ENCODE data around the gene BID.
"Not testable (repeated sequence)": the region's sequence is repeated elsewhere in the genome, so short reads cannot be mapped to it uniquely, and the experiment has no call there.

Gene BID

DNA sequence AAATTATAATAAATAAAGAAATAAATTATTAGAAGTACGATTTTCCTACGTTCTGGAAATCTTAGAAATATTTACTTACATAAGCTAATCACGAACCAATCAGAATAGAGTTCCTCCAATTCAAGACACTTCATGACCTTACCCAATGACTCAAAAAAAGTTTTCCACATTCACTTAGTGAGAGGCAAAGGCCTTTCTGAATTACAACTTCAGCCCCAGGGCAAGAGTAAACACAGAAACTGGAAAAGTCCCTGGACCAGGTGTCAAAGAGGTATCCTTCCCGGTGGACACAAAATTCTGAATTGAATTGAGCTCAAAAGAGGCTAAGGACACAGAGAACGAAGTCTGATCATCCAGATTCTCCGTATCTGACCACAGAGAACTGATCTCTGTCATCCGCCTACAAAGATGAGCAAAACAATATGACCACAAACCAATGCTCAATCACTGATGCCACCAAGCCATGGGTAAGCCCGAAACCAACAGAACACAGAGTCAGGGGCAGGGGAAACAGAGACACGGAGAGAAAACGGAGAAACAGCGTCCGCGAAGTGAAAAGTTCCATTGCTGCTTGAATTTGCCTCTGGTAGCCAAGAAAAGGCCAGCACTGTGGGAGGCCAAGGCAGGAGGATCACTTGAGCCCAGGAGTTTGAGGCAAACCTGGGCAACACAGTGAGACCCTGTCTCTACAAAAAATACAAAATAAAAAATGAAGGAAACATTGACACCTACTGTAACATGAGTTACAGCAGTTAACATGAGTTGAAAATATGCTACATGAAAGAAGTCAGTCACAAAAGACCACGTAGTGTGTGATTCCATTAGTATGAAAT, 6.8 kb downstream of the BID start:
- no peak for DNase-seq

DNA sequence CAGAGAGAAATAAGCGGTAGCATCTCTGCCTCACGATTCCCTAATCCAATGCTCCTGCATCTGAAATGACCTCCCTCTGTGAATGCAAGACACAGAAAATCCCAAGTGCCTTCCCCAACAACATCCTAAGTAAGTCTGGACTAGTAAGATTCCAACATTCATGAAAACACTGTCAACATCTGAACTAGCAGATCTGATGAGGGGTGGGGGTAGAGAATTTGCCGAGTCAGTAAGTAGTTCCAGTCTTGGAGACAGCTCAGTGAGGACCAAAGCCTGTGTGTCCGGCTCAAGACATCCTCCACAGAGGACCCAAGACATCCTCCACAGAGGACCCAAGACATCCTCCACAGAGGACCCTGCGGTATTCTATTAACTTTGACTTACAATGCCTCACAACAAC, 9.4 kb downstream of the BID start:
- DNase-seq: not testable (repeated sequence)

DNA sequence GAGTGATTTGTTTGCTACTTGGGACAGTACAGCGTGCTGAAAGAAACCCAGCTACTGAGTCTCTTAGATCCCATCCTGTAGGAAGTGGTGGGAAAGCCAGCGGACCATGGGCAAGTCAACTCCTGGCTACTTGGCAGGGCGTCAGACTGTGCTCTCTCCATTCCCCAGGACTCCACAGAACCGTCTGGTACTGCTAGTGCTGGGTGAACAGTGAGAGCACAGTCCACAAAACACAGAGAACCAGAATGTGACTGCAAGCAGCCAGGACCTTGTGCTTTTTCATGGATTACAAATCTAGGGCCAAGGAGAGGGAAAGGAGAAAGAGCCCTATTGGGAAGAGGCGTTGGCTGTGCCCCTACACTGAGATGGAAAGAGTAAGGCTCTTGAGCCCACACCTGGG, 10.2 kb downstream of the BID start:
- DNase-seq: no peak

DNA sequence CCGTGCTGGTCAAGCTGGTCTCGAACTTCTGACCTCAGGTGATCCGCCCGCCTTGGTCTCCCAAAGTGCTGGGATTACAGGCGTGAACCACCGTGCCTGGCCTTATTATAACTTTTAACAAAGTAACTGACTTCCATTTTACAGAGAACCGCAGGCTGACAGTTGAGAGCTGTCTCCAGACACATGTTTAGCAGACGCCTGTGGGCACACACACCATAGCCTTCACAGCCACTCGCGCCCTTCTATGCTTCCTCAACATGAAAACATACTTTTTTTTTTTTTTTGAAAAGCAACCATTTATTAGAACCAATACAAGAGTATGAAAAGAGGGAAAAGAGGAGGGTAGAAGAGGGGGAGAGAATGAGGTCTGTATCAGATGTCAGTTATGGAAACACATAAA, 10.8 kb downstream of the BID start:
- not testable (repeated sequence) for DNase-seq

DNA sequence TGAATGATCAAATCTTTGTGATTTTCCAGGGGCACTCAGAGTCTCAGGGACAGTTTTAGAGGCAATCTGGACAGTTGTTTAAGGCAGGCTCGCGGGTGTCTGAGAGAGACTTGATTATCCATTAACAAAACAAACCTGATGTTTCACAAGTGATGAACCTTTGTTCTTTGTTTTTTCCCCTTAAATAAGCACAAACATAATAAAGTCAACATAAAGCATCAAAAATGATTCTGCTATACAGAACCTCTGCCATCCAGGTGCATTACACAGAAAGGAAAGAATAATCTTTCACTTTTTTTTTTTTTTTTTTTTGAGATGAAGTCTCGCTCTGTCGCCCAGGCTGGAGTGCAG, 13.2 kb downstream of the BID start:
- DNase-seq: no peak

DNA sequence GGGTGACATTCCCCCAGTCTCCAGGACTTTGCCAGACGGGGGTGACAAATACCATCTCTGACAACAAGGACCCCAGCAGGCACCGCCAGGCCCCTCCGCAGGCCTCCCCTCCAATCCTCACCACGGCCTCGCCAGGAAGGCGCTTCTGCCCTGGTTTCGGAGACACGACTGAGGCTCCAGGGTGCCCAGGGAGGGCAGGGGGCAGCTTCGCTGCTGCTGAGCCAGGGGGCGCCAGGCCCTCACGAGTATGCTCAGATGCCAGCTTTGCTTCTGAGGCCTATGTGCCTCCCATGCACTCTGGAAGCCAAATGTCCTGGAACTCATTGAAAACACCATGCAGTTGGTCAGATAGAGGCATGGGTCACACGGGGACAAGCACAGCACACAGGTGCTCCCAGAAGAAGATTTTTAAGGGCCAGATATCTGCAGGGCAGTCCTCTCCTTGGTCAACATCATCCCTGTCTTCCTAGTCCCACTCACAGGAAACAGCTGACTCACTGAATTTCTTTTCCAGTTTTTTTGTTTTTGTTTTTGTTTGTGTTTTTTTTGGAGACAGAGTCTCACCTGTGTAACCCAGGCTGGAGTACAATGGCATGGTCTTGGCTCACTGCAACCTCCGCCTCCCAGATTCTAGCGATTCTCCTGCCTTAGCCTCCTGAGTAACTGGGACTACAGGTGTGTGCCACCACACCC, 19.9 kb downstream of the BID start:
- no peak for DNase-seq

DNA sequence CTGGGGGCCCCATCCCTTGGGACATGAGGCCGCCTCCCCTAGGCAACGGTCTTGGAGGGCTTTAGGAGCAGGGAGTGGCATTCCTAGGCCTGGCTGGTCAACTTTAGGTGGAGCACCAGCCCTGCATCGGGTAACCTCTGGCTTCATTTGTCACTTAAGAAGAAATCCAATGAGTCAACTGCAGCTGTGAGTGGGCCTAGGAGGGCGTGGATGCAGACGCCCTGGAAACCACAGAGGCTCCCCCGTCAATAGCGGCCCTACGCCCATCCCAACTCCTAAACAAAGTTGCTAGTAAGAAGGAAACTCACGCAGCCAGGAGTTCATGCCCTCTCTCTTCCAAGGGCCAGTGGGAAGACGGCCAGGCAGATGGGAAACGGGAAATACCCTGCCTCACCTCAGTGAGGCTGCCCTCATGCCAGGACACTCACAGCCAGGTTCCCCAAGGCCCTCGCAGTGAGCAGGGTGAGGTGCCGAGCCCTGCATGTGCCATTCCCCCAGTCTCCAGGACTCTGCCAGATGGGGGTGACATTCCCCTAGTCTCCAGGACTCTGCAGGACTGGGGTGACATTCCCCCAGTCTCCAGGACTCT, 20.8 kb downstream of the BID start:
- no peak for DNase-seq

DNA sequence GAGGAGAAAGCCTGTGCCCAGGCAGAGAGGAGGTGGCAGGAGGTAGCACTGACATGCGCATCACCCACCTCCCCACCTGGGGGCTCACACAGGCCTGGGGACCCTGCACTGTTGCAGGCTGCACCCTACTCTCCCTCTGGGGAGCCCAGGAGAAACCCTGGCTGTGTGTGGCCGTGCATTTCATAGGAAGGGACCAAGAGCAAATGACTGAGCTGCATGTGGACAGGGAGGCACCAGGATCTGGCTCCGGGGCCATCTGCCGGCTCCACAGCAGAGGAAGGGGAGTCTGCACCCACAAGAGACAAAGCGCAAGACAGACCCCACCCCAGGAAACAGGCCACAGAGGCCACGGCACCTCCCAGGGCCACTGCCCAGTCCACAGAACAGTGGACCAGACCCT, 22.7 kb downstream of the BID start:
- DNase-seq: no peak

DNA sequence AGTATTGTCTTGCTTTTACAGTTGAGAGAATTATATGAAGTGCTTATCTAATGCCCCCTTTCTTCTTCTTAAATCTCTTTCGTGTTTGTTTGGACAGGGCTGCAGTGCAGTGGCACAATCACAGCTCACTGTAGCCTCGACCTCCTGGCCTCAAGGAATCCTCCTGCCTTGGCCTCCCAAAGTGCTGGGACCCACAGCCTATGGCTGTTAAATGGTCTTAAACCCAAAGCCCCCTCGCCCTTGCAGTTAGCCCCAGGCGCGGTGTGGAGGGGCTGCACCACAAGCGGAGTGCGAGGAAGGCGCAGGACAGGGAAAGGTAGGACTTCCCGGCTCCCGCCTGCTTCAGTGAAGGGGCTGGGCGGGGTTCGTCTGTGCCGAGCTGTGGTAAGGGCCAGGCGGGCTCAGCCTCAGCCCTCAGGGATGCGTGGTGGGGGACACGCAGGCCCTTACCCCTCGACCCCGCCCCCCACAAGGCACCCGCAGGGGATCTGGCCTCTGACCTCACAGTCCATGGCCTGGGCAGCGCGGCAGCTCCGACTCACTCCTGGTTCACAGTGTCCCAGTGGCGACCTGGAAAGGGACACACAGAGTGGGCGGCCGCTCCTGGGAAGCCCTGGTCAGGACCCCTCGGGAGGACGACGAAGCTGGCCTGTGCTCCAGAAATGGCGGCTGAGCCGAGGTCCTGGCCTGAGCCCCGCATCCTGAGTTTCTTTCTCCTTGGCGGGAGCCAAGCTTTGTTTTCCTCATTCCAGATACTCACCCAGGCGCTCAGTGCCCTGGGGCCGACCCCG, 24.5 kb downstream of the BID start:
- DNase-seq: no peak

DNA sequence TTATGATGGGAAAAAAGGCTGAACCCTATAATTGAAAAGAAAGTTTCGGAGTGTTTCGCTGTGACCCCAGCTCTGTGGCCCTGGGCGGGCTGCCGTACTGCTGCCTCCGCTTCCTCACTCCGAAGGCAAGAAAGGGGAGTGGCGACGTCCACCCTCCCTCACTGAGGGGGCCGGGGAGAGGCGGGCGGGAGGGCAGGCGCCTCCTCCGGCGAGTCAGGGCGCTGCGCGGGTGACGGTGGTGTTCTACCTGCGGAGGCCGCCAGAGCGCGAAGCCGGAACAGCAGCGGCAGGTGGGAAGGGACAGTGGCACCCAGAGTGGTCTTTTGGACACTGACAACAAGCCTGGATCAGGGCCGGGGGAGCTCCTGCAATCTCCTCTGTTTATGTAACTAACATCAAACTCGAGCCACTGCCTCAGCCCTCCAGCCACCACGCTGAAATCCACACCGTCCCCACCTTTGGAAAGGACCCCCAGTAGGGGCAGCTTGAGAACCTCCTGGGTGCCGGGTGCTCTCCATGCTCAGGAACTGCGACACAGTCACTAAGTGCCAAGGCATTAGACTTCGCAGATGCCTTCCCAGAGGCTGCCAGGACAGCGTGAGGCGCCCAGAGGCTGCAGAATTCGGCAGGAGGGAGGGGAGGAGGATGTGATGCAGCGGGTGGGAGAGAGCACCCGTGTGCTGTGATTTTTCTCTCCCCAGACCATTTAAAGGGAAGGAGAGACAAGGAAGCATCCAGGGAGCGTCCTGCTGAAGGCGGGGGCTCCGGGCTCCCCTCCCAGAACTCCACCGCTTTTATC, 25.5 kb downstream of the BID start:
- no peak for DNase-seq

DNA sequence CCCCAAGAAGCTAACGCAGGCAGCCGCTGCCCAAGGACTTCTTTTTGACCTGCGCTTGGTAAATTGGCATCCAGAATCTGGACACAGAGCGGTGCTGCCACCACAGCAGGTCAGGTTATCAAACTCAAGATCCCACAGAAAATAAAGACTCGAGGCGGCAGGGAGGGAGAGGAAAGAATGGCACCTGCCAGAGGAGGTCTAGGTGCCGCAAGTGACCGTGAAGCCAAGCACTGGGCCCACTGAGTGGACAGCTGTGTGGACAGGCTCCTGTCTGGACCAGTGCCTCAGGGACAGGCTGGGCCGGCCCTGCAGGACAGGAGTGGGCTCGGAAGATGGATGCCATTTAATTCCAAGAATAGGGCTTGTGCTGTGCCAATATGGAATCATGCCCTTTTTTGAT, 27.4 kb downstream of the BID start:
- DNase-seq: no peak

DNA sequence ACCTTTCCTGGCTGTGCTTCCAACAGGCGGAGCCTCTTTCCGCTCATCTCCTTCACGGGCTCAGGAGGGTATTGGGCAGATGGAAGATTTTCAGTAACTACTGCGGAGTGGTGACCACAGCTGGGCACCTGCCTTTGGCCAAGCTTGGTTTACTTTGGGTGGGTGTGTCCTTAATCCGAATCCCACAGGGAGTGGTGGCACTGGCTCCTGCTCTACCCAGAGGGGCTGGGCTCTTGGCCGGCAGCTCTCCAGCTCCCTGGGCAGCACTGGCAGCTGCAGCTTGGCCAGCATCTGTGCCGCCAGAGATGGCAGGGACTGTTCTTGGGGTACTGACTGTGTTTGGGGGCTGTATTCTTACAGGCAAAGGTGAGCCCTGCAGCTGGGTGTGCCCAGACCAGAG, 29.8 kb downstream of the BID start:
- DNase-seq: no peak

DNA sequence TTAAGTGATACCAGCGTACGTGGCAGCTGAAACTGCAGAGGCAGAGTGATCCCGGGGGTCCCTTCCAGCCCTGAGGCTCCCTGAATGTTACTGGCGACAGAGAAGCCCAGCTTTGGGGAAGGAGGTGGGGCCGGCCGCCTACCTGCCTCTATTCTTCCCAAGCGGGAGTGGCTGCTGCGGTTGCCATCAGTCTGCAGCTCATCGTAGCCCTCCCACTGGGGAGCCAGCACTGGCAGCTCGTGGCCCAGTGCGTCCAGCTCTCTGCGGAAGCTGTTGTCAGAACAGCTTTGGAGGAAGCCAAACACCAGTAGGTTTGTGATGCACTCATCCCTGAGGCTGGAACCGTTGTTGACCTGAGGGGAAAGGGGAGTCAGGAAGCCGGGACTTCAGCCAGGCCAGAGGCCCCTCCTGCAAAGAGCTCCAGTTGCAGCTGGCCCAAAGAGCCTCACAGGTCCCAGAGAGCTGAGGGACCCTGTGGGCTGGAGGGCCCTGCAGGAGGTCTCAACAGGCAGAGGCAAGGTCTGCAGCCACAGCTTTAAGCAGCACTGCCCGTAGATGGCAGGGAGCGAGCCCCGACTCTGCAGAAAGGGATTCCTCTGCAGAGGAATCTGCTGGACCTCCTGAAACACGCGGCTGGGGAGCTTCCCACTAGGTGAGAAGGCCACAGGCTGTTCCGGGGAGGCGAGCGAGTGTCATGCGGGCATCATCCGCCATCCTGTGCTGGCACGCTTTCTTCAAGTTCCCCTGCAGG, 30.4 kb downstream of the BID start:
- DNase-seq: no peak

DNA sequence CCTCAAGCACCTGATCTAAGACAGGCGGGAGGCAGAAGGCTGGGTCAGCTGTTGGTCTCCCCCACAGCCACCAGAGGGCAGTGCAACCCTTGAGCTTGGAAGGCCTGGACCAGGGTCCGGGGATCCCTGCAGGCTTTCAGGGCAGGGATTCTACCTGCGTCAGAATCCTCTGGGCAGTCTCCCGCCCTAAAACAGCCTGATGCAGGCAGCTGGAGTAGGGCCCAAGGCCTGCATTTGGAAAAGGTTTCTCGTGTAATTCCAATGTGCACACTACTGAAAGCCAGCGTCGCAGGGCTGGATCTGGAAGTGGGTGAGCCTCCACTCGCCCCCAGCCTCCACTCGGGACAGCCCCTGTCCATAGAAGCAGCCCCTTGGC, 31.8 kb downstream of the BID start:
- DNase-seq: no peak

DNA sequence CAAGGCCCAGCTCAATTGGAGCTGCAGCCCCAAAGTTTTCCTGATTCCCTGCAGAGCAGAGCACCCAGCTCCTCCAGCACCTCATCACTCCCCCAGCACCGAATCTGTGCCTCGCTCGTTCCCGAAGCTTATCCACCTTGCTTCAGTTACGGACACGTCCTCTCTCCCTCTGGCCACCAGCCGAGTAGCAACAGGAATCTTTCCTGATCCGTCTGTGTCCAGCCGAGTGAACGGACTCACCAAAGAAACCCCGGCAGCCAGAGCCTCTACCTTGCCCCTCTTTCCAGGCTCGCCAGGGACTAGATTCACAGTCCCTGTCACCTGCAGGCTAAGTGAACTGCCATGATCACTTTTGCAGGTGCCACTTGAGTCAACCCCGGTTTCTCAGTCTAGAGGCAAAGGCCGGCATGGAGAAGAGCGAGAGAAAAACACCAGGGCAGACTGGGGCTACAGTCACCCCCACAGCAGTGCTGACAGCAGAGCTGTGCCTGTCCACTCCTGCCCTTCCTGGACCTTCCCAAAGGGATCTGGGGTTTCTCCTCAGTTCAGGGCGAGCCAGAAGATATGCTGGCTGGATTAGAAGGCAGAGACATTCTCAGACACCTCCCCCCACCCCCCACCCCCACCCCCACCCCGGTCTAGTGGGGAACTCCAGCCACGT, 32.3 kb downstream of the BID start:
- no peak for DNase-seq

DNA sequence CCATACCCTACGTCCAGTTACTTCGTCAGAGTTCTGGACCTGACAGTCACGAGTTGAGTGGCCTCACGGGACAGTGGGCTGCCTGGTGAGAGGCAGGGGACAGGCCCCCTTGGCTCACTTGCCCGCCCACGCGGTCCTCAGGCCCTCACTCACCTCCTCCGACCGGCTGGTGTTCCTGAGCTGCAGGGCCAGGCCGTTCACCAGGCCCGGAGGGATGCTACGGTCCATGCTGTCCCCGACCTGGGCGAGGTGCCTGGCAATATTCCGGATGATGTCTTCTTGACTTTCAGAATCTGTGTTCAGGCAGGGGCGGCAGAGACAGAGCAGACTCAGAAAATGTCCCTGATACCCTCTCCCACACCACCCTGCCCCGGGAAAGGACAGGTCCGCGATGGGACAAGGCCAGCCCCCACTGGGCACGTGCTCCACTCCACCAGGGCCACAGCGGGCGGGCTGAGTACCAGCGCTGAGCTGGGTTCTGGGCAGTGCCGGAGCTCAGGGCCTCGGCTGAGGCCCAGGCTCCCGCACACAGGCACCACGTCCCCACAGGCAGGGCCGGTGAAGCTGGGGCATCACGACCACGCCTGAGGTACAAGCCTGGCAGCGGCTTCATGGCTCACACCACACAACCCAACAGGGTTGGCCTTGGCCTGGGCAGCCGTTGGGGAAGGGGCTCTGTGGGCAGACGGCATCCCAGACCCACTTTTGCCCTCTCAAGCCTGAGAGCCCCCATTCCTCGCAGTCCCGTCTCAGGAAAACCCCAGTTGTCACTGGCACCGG, 34.9 kb downstream of the BID start:
- DNase-seq: no peak

DNA sequence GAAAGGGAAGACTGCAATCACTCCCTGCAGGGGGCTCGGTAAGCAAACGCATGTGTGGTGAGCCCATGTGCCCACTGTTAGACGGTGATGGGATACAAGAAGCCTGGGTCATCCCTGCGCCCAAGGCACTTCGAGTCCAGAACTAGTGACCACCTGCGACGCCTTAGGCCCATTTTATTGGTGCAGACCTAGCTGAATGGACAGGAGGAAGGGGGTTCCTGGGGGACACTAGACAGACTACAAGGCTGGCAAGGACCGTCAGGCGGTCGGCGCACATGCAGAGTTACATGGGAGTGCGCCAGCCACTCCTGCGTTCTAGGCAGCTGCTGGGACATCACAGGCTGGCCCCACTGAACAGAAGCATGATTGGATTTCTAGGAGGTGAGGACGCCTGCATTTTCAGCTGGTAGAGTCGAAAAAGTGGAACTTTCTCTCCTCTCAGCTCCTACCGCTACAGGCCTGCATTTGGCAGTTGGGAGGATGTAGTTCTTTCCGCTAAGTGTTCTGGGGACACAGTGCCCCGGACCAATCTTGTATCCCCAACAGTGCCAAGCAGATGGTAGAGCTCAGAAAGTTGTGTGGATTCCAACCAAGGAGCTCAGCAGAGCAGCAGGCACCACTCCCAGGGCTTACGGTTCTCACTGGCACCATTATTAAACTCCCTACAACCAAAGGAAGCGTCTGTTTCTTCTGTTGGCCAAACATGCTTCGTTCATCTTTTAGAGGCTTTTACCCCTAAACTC, 35.7 kb downstream of the BID start:
- DNase-seq: no peak

DNA sequence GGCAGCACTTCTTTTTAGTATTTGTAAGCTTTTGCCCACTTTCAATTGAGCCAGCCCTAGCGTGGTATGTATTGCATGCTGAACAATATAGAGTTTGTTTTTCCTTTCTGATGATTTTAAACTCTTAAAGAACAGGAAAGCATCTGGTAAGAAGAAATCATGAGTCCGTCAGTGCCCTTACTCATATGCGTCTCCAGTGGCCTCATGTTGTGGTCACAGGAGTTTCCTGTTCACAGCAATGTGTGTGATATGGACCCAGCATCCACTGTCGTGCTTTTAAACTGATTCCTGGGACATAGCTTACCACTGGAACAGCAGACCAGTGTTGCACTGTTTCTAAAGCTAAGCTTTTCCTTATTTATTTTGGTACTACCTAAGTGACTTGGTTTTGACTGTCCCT, 40.1 kb downstream of the BID start:
- no peak for DNase-seq

DNA sequence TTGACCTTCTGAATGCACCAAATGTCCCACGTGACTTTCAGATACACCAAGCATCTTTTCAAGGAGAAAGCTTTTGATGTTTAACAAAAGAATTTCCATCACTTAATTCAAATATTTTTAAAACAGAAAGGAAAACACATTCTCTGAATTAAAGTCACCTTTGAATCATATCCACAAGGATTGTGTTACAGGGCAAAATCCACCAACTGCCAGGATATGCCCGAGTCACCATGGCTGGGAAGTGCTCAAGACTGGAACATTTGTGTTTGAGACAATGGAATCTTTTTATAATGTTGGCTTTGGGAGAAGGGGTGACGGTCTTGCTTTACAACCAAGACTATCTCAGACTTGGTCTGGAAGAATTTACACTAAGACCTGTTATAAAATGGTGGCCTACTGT, 40.8 kb downstream of the BID start:
- DNase-seq: no peak

Measured in DMS 273 treated with DMSO at 0.1 percent for 48 hours (cell line).